Nephron progenitor cell (in vitro differentiated cells): ENCODE data around the gene HTT.

ENCODE experiments used
- DNase-seq: peaks from one replicate; pipeline ENCODE4 v3.0.0; 2021
- H3K27ac Mint-ChIP-seq: 2 replicates; pipeline ENCODE4 v1.8.0; 2021; ENCODE audit warnings: mild to moderate bottlenecking, moderate library complexity, mixed read lengths
- H3K27me3 Mint-ChIP-seq: 2 replicates; pipeline ENCODE4 v1.8.0; 2021; ENCODE audit warnings: mild to moderate bottlenecking, low read depth, mixed read lengths; ENCODE audit not compliant: poor library complexity
- H3K36me3 Mint-ChIP-seq: 2 replicates; pipeline ENCODE4 v1.8.0; 2021; ENCODE audit warnings: low read depth, mixed read lengths
- H3K4me1 Mint-ChIP-seq: 2 replicates; pipeline ENCODE4 v1.8.0; 2021; ENCODE audit warnings: mixed read lengths
- H3K4me3 Mint-ChIP-seq: 2 replicates; pipeline ENCODE4 v1.8.0; 2021; ENCODE audit warnings: mild to moderate bottlenecking, moderate library complexity, mixed read lengths
- H3K9me3 Mint-ChIP-seq: 2 replicates; pipeline ENCODE4 v1.8.0; 2021; ENCODE audit warnings: mild to moderate bottlenecking, moderate library complexity, mixed read lengths
- TF ChIP-seq, protein P1 (sequence below): fragments of 200-600 bp; sonication (generic); IDR thresholded peaks from 2 replicates; pipeline ENCODE4 v1.5.0; 2021; ENCODE audit warnings: antibody characterized with exemption

HTT gene

DNA sequence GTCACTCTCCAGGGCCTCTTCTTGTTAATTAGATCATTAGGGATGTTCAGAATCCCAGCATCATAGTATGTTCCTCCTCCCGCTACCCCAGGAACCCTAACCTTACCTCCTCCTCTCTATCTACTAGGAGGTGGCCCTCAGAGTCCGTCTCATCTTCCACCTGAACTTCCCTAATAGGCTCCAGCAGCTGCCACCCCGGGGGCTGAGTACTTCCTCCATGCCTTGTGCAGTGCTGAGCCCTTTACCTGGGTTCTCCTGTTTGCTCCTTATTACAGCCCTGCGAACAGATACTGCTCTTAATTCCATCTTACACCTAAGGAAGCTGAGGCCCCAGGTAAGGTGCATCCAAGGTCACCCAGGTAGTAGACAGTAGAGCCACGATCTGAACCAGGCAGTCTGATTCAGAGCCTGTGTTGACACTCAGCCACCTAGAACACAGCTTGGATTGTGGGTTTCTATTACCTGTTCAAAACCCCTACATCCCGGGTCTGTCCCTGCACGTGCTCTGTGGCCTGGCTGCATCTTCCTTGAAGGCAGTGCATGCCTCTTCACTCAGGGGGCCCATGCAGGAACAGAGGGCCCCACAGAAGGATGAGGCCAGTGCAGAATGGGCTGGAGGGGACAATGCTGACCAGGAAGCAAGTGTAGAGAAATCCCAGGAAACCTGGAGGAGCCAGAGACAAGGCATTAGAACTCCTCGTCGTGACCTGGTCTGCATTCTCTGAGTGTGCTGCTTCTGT is 123.1 kb downstream of the HTT start:
- peaks cover 30% of the 10 kb centered on the region for H3K36me3 Mint-ChIP-seq
- TF ChIP-seq, protein P1, sequence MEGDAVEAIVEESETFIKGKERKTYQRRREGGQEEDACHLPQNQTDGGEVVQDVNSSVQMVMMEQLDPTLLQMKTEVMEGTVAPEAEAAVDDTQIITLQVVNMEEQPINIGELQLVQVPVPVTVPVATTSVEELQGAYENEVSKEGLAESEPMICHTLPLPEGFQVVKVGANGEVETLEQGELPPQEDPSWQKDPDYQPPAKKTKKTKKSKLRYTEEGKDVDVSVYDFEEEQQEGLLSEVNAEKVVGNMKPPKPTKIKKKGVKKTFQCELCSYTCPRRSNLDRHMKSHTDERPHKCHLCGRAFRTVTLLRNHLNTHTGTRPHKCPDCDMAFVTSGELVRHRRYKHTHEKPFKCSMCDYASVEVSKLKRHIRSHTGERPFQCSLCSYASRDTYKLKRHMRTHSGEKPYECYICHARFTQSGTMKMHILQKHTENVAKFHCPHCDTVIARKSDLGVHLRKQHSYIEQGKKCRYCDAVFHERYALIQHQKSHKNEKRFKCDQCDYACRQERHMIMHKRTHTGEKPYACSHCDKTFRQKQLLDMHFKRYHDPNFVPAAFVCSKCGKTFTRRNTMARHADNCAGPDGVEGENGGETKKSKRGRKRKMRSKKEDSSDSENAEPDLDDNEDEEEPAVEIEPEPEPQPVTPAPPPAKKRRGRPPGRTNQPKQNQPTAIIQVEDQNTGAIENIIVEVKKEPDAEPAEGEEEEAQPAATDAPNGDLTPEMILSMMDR, result no peak
- no peak for DNase-seq
- H3K4me3 Mint-ChIP-seq, result no peak overlapping the region
- peaks cover 23% of the 10 kb centered on the region for H3K4me1 Mint-ChIP-seq
- no peaks in the 10 kb centered on the region for H3K27me3 Mint-ChIP-seq
- H3K27ac Mint-ChIP-seq, result peak overlapping the region; percentile 61
- H3K9me3 Mint-ChIP-seq, result no peaks in the 10 kb centered on the region

DNA sequence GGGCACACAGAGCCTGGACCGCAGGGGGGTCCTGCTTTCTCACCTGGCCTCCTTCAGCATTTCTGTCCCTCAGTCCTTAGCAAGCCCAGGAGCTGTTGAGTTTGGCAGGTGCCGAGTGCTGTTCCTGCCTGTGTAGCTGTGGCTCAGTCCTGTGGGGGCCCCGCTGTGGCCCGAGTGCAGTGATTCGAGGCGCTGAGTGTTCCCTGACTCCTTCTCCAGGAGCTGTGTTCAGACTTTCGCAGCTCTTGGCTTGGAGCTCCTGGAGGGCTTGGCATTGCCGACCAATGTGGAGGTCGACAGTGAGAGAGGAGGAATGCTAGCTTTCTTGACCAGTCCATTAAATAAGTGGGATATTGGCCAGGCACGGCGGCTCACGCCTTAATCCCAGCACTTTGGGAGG is 124.4 kb downstream of the HTT start:
- H3K27me3 Mint-ChIP-seq, result no peaks in the 10 kb centered on the region

DNA sequence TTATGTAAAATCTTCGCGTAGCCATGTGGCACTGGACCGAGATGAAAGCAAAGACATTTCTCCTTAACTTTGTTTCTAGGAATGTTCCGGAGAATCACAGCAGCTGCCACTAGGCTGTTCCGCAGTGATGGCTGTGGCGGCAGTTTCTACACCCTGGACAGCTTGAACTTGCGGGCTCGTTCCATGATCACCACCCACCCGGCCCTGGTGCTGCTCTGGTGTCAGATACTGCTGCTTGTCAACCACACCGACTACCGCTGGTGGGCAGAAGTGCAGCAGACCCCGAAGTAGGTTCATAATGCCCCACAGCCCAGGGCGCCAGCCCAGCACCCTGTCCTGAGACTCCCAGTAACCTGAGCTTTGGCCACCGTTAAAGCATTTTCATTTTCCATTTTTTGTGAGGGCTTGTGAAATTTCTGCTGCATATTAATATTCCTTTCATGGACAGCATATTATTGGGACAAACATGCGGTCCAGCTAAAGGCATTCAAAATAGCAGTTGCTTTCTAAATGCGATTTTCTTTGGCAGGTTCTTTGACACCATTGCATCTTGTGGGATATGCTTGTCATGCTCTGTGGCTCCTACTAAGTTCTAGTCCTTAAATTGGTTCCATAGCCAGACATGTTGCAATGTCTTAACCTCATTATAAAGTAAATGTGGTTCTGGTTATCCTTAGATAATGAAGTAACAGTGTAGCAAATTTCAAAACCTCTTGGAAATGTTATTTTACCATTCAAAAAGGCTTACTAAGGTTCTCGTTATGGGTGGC is 125.4 kb downstream of the HTT start:
- no peaks in the 10 kb centered on the region for H3K27me3 Mint-ChIP-seq
- H3K4me3 Mint-ChIP-seq, result no peak overlapping the region
- no peaks in the 10 kb centered on the region for H3K9me3 Mint-ChIP-seq
- H3K27ac Mint-ChIP-seq, result no peak overlapping the region
- peaks cover 46% of the 10 kb centered on the region for H3K4me1 Mint-ChIP-seq
- TF ChIP-seq, protein P1, result no peak
- no peak for DNase-seq
- H3K36me3 Mint-ChIP-seq, result peaks cover 38% of the 10 kb centered on the region

More for the DNA sequence above, 124.4 kb downstream of the HTT start:
- H3K4me3 Mint-ChIP-seq, result no peak overlapping the region
- no peak for DNase-seq
- TF ChIP-seq, protein P1, result no peak
- H3K36me3 Mint-ChIP-seq, result peaks cover 35% of the 10 kb centered on the region
- no peak overlapping the region for H3K27ac Mint-ChIP-seq
- H3K4me1 Mint-ChIP-seq, result peaks cover 37% of the 10 kb centered on the region
- H3K9me3 Mint-ChIP-seq, result no peaks in the 10 kb centered on the region

DNA sequence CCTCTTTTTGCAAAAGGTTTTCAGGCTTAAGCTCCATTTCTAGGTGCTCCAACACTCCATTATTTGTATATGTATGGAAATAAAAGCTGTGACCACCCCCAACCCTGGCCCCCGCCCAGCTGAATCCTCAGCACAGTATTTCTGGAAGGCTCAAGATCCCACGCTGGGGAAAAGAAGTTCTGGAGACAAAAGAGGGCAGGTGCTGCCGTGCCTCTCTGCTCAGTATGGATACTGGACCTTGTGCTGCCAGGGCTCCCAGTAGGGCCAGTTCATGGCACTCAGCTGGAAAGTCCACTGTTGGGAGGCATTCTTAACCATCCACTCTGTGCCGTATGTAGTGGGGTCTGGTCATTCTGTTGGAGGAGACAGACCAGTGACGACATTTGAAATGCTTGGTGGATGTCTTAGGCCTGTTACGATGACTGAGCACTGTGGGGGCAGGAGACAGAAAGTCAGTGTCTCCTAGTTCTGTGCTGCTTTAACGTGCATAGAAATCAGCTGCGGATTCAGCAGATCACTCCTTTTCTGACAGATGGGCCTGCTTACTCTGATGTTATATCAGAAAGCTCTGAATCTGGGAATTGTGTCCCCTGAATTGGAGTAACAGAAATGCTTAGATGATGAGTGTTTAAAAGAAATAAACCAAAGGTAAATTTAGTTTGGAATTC is 126.1 kb downstream of the HTT start:
- no peak for DNase-seq
- no peaks in the 10 kb centered on the region for H3K9me3 Mint-ChIP-seq
- TF ChIP-seq, protein P1, result no peak

DNA sequence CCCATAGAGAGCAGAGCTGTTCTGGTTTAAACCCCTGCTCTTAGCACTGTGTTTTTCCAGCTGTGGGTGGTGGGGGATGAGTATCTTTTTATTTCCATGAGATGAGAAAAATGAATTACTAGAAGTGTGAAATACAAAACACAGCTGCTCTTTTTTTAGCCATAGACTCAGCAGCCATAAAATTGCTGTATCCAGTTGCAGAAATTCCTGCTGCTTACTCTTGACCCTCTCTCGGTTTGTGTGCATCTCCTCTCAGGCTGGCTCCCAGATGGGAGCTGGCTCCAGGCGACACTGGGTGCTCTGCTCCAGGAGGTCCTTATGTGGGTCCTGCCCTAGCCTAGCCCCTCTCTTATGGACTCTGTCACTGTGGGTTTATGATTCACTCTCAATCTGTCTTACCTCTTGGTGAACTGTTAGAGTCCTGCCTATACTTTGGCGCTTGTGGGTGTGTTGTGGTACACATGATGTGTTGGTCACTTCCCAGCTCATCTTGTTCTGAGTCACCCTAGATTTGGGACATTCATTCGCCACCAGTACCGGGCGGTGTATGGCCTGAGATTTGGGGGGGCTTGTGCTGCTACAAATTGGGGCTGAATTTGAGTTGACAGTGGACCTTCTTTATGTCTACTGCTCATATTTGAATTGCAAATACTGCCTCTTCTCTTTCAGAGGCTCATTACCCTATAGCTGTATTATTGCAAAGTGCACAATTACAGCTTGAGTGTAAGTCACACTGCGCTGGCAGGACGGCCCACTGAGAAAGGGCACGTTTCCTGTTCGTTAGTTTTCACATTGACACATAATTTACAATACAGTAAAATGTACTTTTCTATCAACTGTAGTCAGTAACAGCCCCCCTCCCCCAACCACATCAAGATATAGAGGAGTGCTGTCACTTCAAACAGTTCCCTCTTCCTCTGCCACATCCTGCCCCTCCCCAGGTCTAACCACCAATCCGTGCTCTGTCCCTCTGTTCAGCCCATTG is 127.5 kb downstream of the HTT start:
- Mint-ChIP-seq H3K36me3 (peaks cover 30% of the 10 kb centered on the region), H3K27ac (peak overlapping the region; percentile 81), H3K9me3 (no peaks in the 10 kb centered on the region), H3K4me3 (no peak overlapping the region), H3K27me3 (no peaks in the 10 kb centered on the region), H3K4me1 (peaks cover 56% of the 10 kb centered on the region)
- TF ChIP-seq, protein P1, result no peak
- DNase-seq, result no peak

More for the DNA sequence above, 126.1 kb downstream of the HTT start:
- Mint-ChIP-seq H3K27me3 (no peaks in the 10 kb centered on the region), H3K36me3 (peaks cover 33% of the 10 kb centered on the region), H3K4me1 (peaks cover 48% of the 10 kb centered on the region), H3K4me3 (no peak overlapping the region), H3K27ac (no peak overlapping the region)
